K562 (cell line): ENCODE data around the gene NDC1. TPM values are rescaled to one million over a fixed set of nuclear protein-coding genes. Genes with fewer than 3 reads are reported as not detected.

Source experiments
- ATAC-seq: fragments of 200-7000 bp; cut with Tn5 transposase; 3 replicates; pipeline ENCODE4 v1.9.1; 2020; ENCODE audit warnings: moderate library complexity
- BruUV-seq: library from RNA; stranded (reverse); fragments of 400-500 nt; replicated peaks from 2 replicates; lab custom pipeline; 2021; lab: Mats Ljungman, UMichigan
- CTCF ChIA-PET: fragments of 300-600 bp; formaldehyde crosslinking; extraction: SDS; loops from one replicate; lab custom pipeline; 2021; ENCODE audit warnings: low intra/inter-chr PET ratio; lab: Yijun Ruan, JAX
- POLR2A ChIA-PET: fragments of 300-600, 350-650 bp; sonication (Branson Sonifier 250); formaldehyde crosslinking; extraction: SDS; loops from one replicate; lab custom pipeline; 2021; ENCODE audit warnings: antibody characterized with exemption, inconsistent platforms; lab: Yijun Ruan, JAX
- DNase-seq, 4 experiments: peaks; one replicate each; pipeline versions ENCODE4 v3.0.0 to v3.0.0-alpha.2; 2011 to 2018; ENCODE audit warnings: low spot score in 3 of 4, mixed read lengths in 3 of 4; ENCODE audit errors: extremely low read depth in 1 of 4
- FAIRE-seq: peaks from 2 replicates; lab custom pipeline; 2011; peaks lifted over from hg19 to GRCh38; lab: Jason Lieb, UNC
- H2AFZ ChIP-seq: 2 replicates; pipeline ENCODE4 v1.6.0; 2011; ENCODE audit warnings: low read depth, low read length, control low read depth, inconsistent platforms
- H3K27ac ChIP-seq: fragments of 200-600 bp; 3 replicates; pipeline ENCODE4 v1.8.0; 2011; ENCODE audit warnings: low read depth, mild to moderate bottlenecking, control low read depth, inconsistent platforms, low read length, moderate library complexity, mixed read lengths; ENCODE audit errors: extremely low read depth
- H3K27me3 ChIP-seq, 2 experiments: fragments of 300-600 bp in 1 of 2; 2 replicates in 1 of 2; 3 replicates in 1 of 2; pipeline versions ENCODE4 v1.6.0 to v1.8.0; 2011; ENCODE audit warnings: inconsistent platforms in 2 of 2, low read length in 2 of 2, mild to moderate bottlenecking in 1 of 2, mixed read lengths in 1 of 2, moderate library complexity in 1 of 2; ENCODE audit not compliant: control insufficient read depth in 2 of 2, insufficient read depth in 2 of 2
- H3K36me3 ChIP-seq: fragments of 300-600 bp; 3 replicates; pipeline ENCODE4 v1.8.0; 2011; ENCODE audit warnings: mild to moderate bottlenecking, low read length, inconsistent platforms; ENCODE audit not compliant: control insufficient read depth, insufficient read depth
- H3K4me1 ChIP-seq, 2 experiments: fragments of 200-600 bp in 1 of 2; replicated peaks in 1 of 2; 2 replicates in 1 of 2; 3 replicates in 1 of 2; pipeline versions ENCODE4 v1.5.1 to v1.8.0; 2011; ENCODE audit warnings: inconsistent platforms in 2 of 2, low read length in 2 of 2, mild to moderate bottlenecking in 1 of 2, mixed read lengths in 1 of 2, moderate library complexity in 1 of 2; ENCODE audit not compliant: control insufficient read depth in 2 of 2, insufficient read depth in 2 of 2
- H3K4me2 ChIP-seq: 2 replicates; pipeline ENCODE4 v1.6.1; 2011; ENCODE audit warnings: low read length, control low read depth, inconsistent platforms, mixed read lengths; ENCODE audit not compliant: insufficient read depth
- H3K4me3 ChIP-seq: fragments of 200-600 bp; sonication (generic), shearing (Covaris generic); 2 replicates; pipeline ENCODE4 v1.5.1; 2016; ENCODE audit warnings: control low read depth, inconsistent platforms
- H3K79me2 ChIP-seq: fragments of 200-600 bp; 3 replicates; pipeline ENCODE4 v1.8.0; 2011; ENCODE audit warnings: low read length, inconsistent platforms; ENCODE audit not compliant: control insufficient read depth, insufficient read depth
- H3K9ac ChIP-seq, 2 experiments: 2 replicates each; pipeline versions ENCODE4 v1.6.0 to v1.6.1; 2011; ENCODE audit warnings: low read depth in 2 of 2, low read length in 2 of 2, control low read depth in 1 of 2, inconsistent platforms in 1 of 2, mild to moderate bottlenecking in 1 of 2, mixed read lengths in 1 of 2; ENCODE audit not compliant: insufficient read depth in 1 of 2
- H3K9me1 ChIP-seq: one replicate; pipeline ENCODE4 v1.6.0; 2011; ENCODE audit warnings: inconsistent platforms, mild to moderate bottlenecking, low read length, moderate library complexity; ENCODE audit not compliant: control insufficient read depth, insufficient read depth
- H3K9me3 ChIP-seq: replicated peaks from 2 replicates; pipeline ENCODE4 v1.5.1; 2011; ENCODE audit warnings: low read depth, low read length, inconsistent platforms; ENCODE audit not compliant: control insufficient read depth, insufficient read depth
- H4K20me1 ChIP-seq: replicated peaks from 2 replicates; pipeline ENCODE4 v1.6.1; 2011; ENCODE audit warnings: low read length, inconsistent platforms, mixed read lengths; ENCODE audit not compliant: control insufficient read depth, insufficient read depth
- BRF2 ChIP-seq: IDR thresholded peaks from 3 replicates; pipeline ENCODE4 v1.6.1; 2011; ENCODE audit warnings: borderline replicate concordance, mild to moderate bottlenecking; ENCODE audit not compliant: insufficient read length, insufficient read depth
- CAMTA2 ChIP-seq: fragments of 250-450 bp; sonication (Bioruptor Pico); conservative IDR thresholded peaks from 2 replicates; pipeline ENCODE4 v1.5.1; 2022
- GTF3C2 ChIP-seq: IDR thresholded peaks from 3 replicates; pipeline ENCODE4 v1.6.1; 2011; ENCODE audit warnings: borderline replicate concordance, mild to moderate bottlenecking, moderate library complexity; ENCODE audit not compliant: insufficient read length; ENCODE audit errors: extremely low read depth
- HDAC2 ChIP-seq: fragments of 450-650 bp; IDR thresholded peaks from 2 replicates; pipeline ENCODE4 v1.6.1; 2016; ENCODE audit warnings: mild to moderate bottlenecking
- HNRNPLL ChIP-seq: fragments of 200-400 bp; formaldehyde crosslinking; IDR thresholded peaks from 2 replicates; pipeline ENCODE4 v1.6.1; 2017; ENCODE audit warnings: low read length, low read depth, mild to moderate bottlenecking; ENCODE audit not compliant: poor library complexity, severe bottlenecking
- ILF3 ChIP-seq: fragments of 450-650 bp; IDR thresholded peaks from 2 replicates; pipeline ENCODE4 v1.6.1; 2018; ENCODE audit warnings: antibody characterized with exemption, mild to moderate bottlenecking, moderate library complexity, borderline replicate concordance
- NCOA6 ChIP-seq: fragments of 450-650 bp; IDR thresholded peaks from 2 replicates; pipeline ENCODE4 v1.6.1; 2017; ENCODE audit warnings: mild to moderate bottlenecking
- NEUROD1 ChIP-seq: fragments of 150-350 bp; IDR thresholded peaks from 2 replicates; pipeline ENCODE4 v1.6.1; 2014; ENCODE audit warnings: borderline replicate concordance, low read length, low read depth; ENCODE audit not compliant: partially characterized antibody
- PCBP1 ChIP-seq: fragments of 200-400 bp; formaldehyde crosslinking; IDR thresholded peaks from 2 replicates; pipeline ENCODE4 v1.6.1; 2018; ENCODE audit warnings: mild to moderate bottlenecking, low read depth, low read length; ENCODE audit not compliant: poor library complexity, severe bottlenecking
- RB1 ChIP-seq: fragments of 450-650 bp; IDR thresholded peaks from 2 replicates; pipeline ENCODE4 v1.6.1; 2017; ENCODE audit warnings: low read depth, mild to moderate bottlenecking
- SP2 ChIP-seq: IDR thresholded peaks from 2 replicates; pipeline ENCODE4 v1.6.1; 2011; ENCODE audit warnings: mild to moderate bottlenecking, low read depth, low read length, moderate library complexity; ENCODE audit not compliant: poor library complexity, severe bottlenecking; ENCODE audit errors: extremely low read depth
- TRIM25 ChIP-seq: fragments of 450-650 bp; IDR thresholded peaks from 2 replicates; pipeline ENCODE4 v1.7.0; 2016; ENCODE audit warnings: borderline replicate concordance
- U2AF2 ChIP-seq: fragments of 200-400 bp; formaldehyde crosslinking; optimal IDR thresholded peaks from 2 replicates; pipeline ENCODE3; 2017; ENCODE audit warnings: low read depth, mild to moderate bottlenecking, low read length
- ZFPM2 ChIP-seq: fragments of 250-450 bp; sonication (Bioruptor Pico); IDR thresholded peaks from 2 replicates; pipeline ENCODE4 v1.5.1; 2022; ENCODE audit warnings: mild to moderate bottlenecking
- ZNF408 ChIP-seq: fragments of 250-450 bp; sonication (Bioruptor Pico); IDR thresholded peaks from 2 replicates; pipeline ENCODE4 v1.4.0; 2020; ENCODE audit warnings: low read depth, mild to moderate bottlenecking, moderate library complexity
- WGBS: fragments of 100-300 bp; shearing (Covaris generic); methylation state at CpG from one replicate; pipeline ENCODE4 v1.1.6; 2016; ENCODE audit warnings: low coverage, mixed read lengths; ENCODE audit not compliant: insufficient coverage; ENCODE audit errors: missing lambda C conversion rate; 5-methylcytosine and 5-hydroxymethylcytosine counted together
- in situ Hi-C: fragments of 300-500 bp; cut with MboI; formaldehyde crosslinking; loops from 4 replicates; pipeline ENCODE4 v1.15.0; 2018; ENCODE audit warnings: inconsistent platforms, mixed read lengths
- intact Hi-C: fragments of 100-400 bp; cut with micrococcal nuclease; formaldehyde crosslinking; loops from 2 replicates; pipeline ENCODE4 v1.14.2; 2022
- polyA plus RNA-seq, 8 experiments: library from polyadenylated mRNA; depleted of rRNA in 4 of 8; stranded (reverse) in 5 of 8; unstranded in 3 of 8; fragments of >200 nt; fragmentation: Nextera tagmentation in 2 of 8; fragmentation: Illumina TruSeq in 1 of 8; extraction: Ambion mirVana in 2 of 8; extraction: Trizol in 1 of 8; gene quantifications; 2 replicates each; pipeline versions ENCODE4 v1.2.1 to v1.2.3, GENCODE V29; 2011 to 2014; ENCODE audit warnings: inconsistent platforms in 1 of 8, missing spikeins in 1 of 8
- total RNA-seq, 7 experiments: library from RNA; depleted of rRNA in 6 of 7; stranded (reverse); fragments of >200 nt in 6 of 7; fragmentation: Illumina TruSeq in 2 of 7; extraction: Trizol in 2 of 7; gene quantifications; 2 replicates each; pipeline versions ENCODE4 v1.2.1 to v1.2.3, GENCODE V29; 2011 to 2021; ENCODE audit warnings: low replicate concordance in 1 of 7

NDC1 gene
- total and polyA plus RNA-seq, 9 of the 15 experiments (the other 6 are each of a cell fraction or from before 2014, with no cell fraction given), result 26.9 to 102 (median 64.5) TPM

GRCh38 chr1:53739109-53739681 is 98.9 kb downstream of the NDC1 start, which contains the start of gene GLIS1:
Gene GLIS1 (minus strand): TSS chr1:53739164. CDS start chr1:53738064, 1,100 bp downstream.
- FAIRE-seq (no peak), ATAC-seq (peak; percentile 100), DNase-seq (peak; percentile 93 to 100 (median 100))
- H3K9me3 ChIP-seq, result 0 out of 2 replicates have a peak, but pooled peaks cover 2% of the 10 kb centered on the region
- H3K79me2 ChIP-seq, result no peaks in the 10 kb centered on the region
- H3K36me3 ChIP-seq, result no peaks in the 10 kb centered on the region
- BruUV-seq, result no TSS peak
- H3K27me3 ChIP-seq, result peaks cover 39 to 54% of the 10 kb centered on the region in 2 experiments
- H3K9me1 ChIP-seq, result no peaks in the 10 kb centered on the region
- H3K9ac ChIP-seq, result peak within 1 kb of the TSS in 1 of 2 experiments; percentile 85; a peak in 2 of 4 replicates
- CTCF ChIA-PET, result no interaction called here
- H3K27ac ChIP-seq, result no peak within 1 kb of the TSS
- in situ Hi-C loops (no loop called here), intact Hi-C loops (no loop called here)
- WGBS, result 1% methylated on average over 19 of the region's 73 CpGs
- H3K4me2 ChIP-seq, result peak within 1 kb of the TSS; percentile 68
- H3K4me1 ChIP-seq, result peaks cover 0 to 21% of the 10 kb centered on the region in 2 experiments; a peak in 3 of 5 replicates
- peak within 1 kb of the TSS; percentile 42 for H3K4me3 ChIP-seq
- POLR2A ChIA-PET, result interaction anchor here (0.6 kb wide), 2 partner anchors 11 to 24 kb away, joined by 3 read pairs; no protein-coding TSS in a partner anchor
- H4K20me1 ChIP-seq, result no peaks in the 10 kb centered on the region; the same call in 1 of the 2 replicates
- H2AFZ ChIP-seq, result peak within 1 kb of the TSS; percentile 84
- TF ChIP-seq NCOA6 (peak; percentile 82), BRF2 (no peak), HDAC2 (no peak), ZFPM2 (CRISPR knock-in tag) (no peak), TRIM25 (no peak), CAMTA2 (CRISPR knock-in tag) (no peak), PCBP1 (no peak), GTF3C2 (no peak), U2AF2 (no peak), ZNF408 (CRISPR knock-in tag) (no peak), NEUROD1 (peak; percentile 86), SP2 (peak; percentile 93), RB1 (peak; percentile 70; the same call in 1 of the 2 replicates), HNRNPLL (peak; percentile 87), ILF3 (no peak)
